Transverse colon (tissue), 4 donors: ENCODE measurements around the gene ARFIP1.

ENCODE experiments used
- EP300 ChIP-seq: sonication (generic); formaldehyde crosslinking; IDR thresholded peaks from one replicate; pipeline ENCODE4 v1.6.1; 2017; ENCODE audit warnings: antibody characterized with exemption, low read depth
- POLR2AphosphoS5 ChIP-seq, 3 donors: sonication (generic); formaldehyde crosslinking; IDR thresholded peaks; one replicate each; pipeline ENCODE4 v1.6.1; 2016; ENCODE audit warnings: antibody characterized with exemption in 3 of 3
- TF ChIP-seq, protein P1 (sequence below), 5 experiments: fragments of 200-600 bp in 3 of 5; fragments of 450-650 bp in 2 of 5; sonication (generic) in 3 of 5; IDR thresholded peaks; 1 replicate in 2 of 5; 2 replicates in 3 of 5; pipeline ENCODE4 v1.5.1; 2016 to 2017; ENCODE audit warnings: antibody characterized with exemption in 5 of 5, inconsistent platforms in 3 of 5, mild to moderate bottlenecking in 2 of 5, moderate library complexity in 1 of 5

DNA sequence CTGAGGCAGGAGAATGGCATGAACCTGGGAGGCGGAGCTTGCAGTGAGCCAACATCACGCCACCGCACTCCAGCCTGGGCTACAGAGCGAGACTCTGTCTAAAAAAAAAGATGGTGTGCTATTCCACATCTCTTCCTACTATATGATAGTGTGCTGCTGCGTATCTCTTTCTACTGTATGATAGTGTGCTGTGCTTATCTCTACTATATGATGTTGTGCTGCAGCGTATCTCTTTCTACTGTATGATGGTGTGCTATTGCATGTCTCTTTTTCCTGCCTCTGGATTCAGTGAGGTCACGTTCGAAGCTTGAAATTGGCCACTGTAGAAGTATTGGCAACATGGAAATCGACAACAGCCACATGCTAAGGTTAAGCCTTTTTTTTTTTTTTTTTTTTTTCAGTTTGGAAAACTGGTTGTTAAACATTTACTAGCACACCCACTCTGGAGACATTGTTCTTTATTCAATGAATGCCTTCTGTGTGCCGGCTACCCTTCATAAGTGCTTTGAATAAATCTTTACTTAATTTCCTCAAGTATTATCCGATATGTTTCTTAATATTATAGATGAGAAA, 31.0 kb downstream of the ARFIP1 start:
- TF ChIP-seq EP300 (no peak), POLR2AphosphoS5 (IDR thresholded peaks at IDR 0.05) (no peak)
- TF ChIP-seq, protein P1, sequence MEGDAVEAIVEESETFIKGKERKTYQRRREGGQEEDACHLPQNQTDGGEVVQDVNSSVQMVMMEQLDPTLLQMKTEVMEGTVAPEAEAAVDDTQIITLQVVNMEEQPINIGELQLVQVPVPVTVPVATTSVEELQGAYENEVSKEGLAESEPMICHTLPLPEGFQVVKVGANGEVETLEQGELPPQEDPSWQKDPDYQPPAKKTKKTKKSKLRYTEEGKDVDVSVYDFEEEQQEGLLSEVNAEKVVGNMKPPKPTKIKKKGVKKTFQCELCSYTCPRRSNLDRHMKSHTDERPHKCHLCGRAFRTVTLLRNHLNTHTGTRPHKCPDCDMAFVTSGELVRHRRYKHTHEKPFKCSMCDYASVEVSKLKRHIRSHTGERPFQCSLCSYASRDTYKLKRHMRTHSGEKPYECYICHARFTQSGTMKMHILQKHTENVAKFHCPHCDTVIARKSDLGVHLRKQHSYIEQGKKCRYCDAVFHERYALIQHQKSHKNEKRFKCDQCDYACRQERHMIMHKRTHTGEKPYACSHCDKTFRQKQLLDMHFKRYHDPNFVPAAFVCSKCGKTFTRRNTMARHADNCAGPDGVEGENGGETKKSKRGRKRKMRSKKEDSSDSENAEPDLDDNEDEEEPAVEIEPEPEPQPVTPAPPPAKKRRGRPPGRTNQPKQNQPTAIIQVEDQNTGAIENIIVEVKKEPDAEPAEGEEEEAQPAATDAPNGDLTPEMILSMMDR (IDR thresholded peaks at IDR 0.05): no peak
